Omental fat pad (tissue), 4 donors: Measurements from ENCODE around the gene ZNF429. TPM values are rescaled to one million over a fixed set of nuclear protein-coding genes. Genes with fewer than 3 reads are reported as not detected.

Experiments used
- ATAC-seq: fragments of 150-250 bp; one replicate; pipeline ENCODE4 v1.9.1; 2016; ENCODE audit warnings: mild to moderate bottlenecking, moderate library complexity; ENCODE audit not compliant: low FRiP score
- DNase-seq: peaks from one replicate; pipeline ENCODE4 v3.0.0-alpha.2; 2019; ENCODE audit warnings: low spot score
- total RNA-seq, 4 donors: library from RNA; depleted of rRNA; stranded (reverse); fragments of >200 nt; gene quantifications; one replicate each; pipeline ENCODE4 v1.1.0, GENCODE V29; 2016
- TF ChIP-seq, protein P1 (sequence below), 3 donors: fragments of 450-650 bp; IDR thresholded peaks; one replicate each; pipeline ENCODE4 v1.5.1; 2016 to 2017; ENCODE audit warnings: antibody characterized with exemption in 3 of 3, mild to moderate bottlenecking in 3 of 3, moderate library complexity in 2 of 3

ZNF429 gene
- total RNA-seq, 4 donors from 2014 or later: 5.6 to 21.0 (median 9.4) TPM

GRCh38 chr19:21581646-21582240, 76.3 kb downstream of the ZNF429 start:
- TF ChIP-seq, protein P1, sequence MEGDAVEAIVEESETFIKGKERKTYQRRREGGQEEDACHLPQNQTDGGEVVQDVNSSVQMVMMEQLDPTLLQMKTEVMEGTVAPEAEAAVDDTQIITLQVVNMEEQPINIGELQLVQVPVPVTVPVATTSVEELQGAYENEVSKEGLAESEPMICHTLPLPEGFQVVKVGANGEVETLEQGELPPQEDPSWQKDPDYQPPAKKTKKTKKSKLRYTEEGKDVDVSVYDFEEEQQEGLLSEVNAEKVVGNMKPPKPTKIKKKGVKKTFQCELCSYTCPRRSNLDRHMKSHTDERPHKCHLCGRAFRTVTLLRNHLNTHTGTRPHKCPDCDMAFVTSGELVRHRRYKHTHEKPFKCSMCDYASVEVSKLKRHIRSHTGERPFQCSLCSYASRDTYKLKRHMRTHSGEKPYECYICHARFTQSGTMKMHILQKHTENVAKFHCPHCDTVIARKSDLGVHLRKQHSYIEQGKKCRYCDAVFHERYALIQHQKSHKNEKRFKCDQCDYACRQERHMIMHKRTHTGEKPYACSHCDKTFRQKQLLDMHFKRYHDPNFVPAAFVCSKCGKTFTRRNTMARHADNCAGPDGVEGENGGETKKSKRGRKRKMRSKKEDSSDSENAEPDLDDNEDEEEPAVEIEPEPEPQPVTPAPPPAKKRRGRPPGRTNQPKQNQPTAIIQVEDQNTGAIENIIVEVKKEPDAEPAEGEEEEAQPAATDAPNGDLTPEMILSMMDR (IDR thresholded peaks at IDR 0.05): no peak
- no peak for ATAC-seq
- no peak for DNase-seq

DNA sequence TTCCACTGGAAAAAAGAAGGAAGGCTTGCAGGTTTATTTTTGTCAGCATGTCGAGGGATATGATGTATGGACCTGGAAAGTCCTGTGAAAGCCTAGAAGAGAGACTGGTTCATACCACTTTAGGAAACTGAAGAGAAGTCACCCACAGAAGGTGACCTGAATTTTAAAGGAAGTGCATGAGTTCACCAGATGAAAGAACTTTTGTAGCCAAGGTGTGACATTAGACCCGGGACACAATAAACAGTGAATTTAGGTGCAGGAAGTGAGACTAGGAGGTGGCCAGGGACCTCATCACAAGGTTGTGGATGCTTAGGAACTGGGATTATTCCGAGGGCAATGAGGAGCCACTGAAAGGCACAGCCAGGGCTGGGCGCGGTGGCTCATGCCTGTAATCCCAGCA, 79.1 kb downstream of the ZNF429 start:
- ATAC-seq: no peak
- TF ChIP-seq, protein P1 (IDR thresholded peaks at IDR 0.05): no peak
- no peak for DNase-seq

- no peak for DNase-seq
- ATAC-seq: no peak
- TF ChIP-seq, protein P1 (IDR thresholded peaks at IDR 0.05): no peak
Observed at GRCh38 chr19:21585281-21585890, 80.0 kb downstream of the ZNF429 start.

GRCh38 chr19:21586311-21587116, 81.1 kb downstream of the ZNF429 start:
- TF ChIP-seq, protein P1 (IDR thresholded peaks at IDR 0.05): no peak
- DNase-seq: no peak
- ATAC-seq: peak; percentile 49

GRCh38 chr19:21587117-21587461, 81.7 kb downstream of the ZNF429 start:
- TF ChIP-seq, protein P1 (IDR thresholded peaks at IDR 0.05): no peak
- ATAC-seq: peak; percentile 5
- no peak for DNase-seq

DNA sequence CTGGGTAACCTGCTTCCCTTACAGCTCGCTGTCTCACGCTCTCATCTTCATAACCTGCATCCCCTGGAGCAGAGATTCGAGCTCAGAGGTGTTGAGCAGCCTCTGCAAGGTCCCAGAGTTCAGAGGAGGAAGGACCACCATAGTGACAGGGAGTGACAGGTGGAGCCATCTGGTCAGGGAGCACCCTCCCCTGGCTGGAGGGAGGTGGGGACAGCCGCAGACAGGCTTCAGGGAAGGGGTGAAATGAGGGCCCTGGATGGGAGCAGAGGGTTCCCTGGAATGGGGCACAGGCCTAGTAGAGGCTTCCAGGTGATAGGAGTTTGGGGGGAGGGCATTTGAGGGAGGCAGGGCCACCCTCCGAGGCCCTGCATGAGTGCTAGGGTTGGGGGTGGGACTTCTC, 82.1 kb downstream of the ZNF429 start:
- TF ChIP-seq, protein P1 (IDR thresholded peaks at IDR 0.05): no peak
- DNase-seq: no peak
- no peak for ATAC-seq
